H1 (cell line): ENCODE data around the gene BAD. TPM values are rescaled to one million over a fixed set of nuclear protein-coding genes. Genes with fewer than 3 reads are reported as not detected.
A peak's percentile ranks its signal among the peaks of the same experiment; 100 is the strongest.

ENCODE experiments used
- CTCF ChIA-PET: fragments of 300-600 bp; sonication (Branson Sonifier 250); formaldehyde crosslinking; loops from one replicate; lab custom pipeline; 2021; ENCODE audit not compliant: partially characterized antibody; lab: Charles Lee
- POLR2A ChIA-PET: fragments of 300-600 bp; sonication (Branson Sonifier 250); formaldehyde crosslinking; loops from one replicate; lab custom pipeline; 2021; ENCODE audit warnings: inconsistent platforms; ENCODE audit not compliant: partially characterized antibody; lab: Charles Lee
- DNase-seq, 2 experiments: peaks; one replicate each; pipeline versions ENCODE4 v3.0.0 to v3.0.0-alpha.2; 2010 to 2022; ENCODE audit warnings: low spot score in 2 of 2, low read depth in 1 of 2, mixed read lengths in 1 of 2
- FAIRE-seq: peaks from 2 replicates; lab custom pipeline; 2011; peaks lifted over from hg19 to GRCh38; lab: Jason Lieb, UNC
- H2AFZ ChIP-seq: 2 replicates; pipeline ENCODE4 v1.8.1; 2012; ENCODE audit warnings: low read length, inconsistent platforms
- H2AK5ac ChIP-seq: 2 replicates; pipeline ENCODE4 v1.6.1; 2013; ENCODE audit warnings: low read depth, low read length
- H2BK120ac ChIP-seq: replicated peaks from 2 replicates; pipeline ENCODE3; 2013; ENCODE audit warnings: low read depth, low read length, inconsistent platforms
- H2BK12ac ChIP-seq: 2 replicates; pipeline ENCODE4 v1.6.1; 2013; ENCODE audit warnings: low read depth, low read length
- H2BK15ac ChIP-seq: 2 replicates; pipeline ENCODE4 v1.6.1; 2013; ENCODE audit warnings: low read length
- H2BK20ac ChIP-seq: 2 replicates; pipeline ENCODE4 v1.6.1; 2013; ENCODE audit warnings: low read length
- H2BK5ac ChIP-seq: 2 replicates; pipeline ENCODE4 v1.6.1; 2013; ENCODE audit warnings: low read depth, low read length
- H3K14ac ChIP-seq: 2 replicates; pipeline ENCODE4 v1.6.1; 2013; ENCODE audit warnings: inconsistent platforms; ENCODE audit not compliant: insufficient read length
- H3K18ac ChIP-seq: 2 replicates; pipeline ENCODE4 v1.6.1; 2013; ENCODE audit warnings: low read length; ENCODE audit errors: extremely low read depth
- H3K23ac ChIP-seq: 2 replicates; pipeline ENCODE4 v1.6.1; 2013; ENCODE audit warnings: inconsistent platforms; ENCODE audit not compliant: insufficient read length
- H3K23me2 ChIP-seq: 2 replicates; pipeline ENCODE4 v1.6.1; 2013; ENCODE audit warnings: low read depth, low read length
- H3K27ac ChIP-seq: 2 replicates; pipeline ENCODE4 v1.6.1; 2011; ENCODE audit warnings: low read depth, low read length, inconsistent platforms
- H3K27me3 ChIP-seq, 4 experiments: replicated peaks in 1 of 4; 1 replicate in 1 of 4; 2 replicates in 3 of 4; pipeline versions ENCODE4 v1.6.1 to v1.8.1; 2011 to 2013; ENCODE audit warnings: low read length in 3 of 4, mild to moderate bottlenecking in 3 of 4, inconsistent platforms in 2 of 4, mixed read lengths in 2 of 4, moderate library complexity in 1 of 4; ENCODE audit not compliant: control insufficient read depth in 3 of 4, insufficient read depth in 3 of 4; ENCODE audit errors: extremely low read depth in 1 of 4
- H3K36me3 ChIP-seq, 4 experiments: 2 replicates each; pipeline versions ENCODE4 v1.6.1 to v1.8.1; 2011 to 2013; ENCODE audit warnings: mild to moderate bottlenecking in 4 of 4, low read length in 3 of 4, moderate library complexity in 2 of 4, control low read depth in 1 of 4, inconsistent platforms in 1 of 4; ENCODE audit not compliant: insufficient read depth in 4 of 4, control insufficient read depth in 2 of 4
- H3K4ac ChIP-seq: replicated peaks from 2 replicates; pipeline ENCODE3; 2013; ENCODE audit warnings: low read length, low read depth, mixed read lengths, inconsistent platforms; ENCODE audit not compliant: insufficient read length
- H3K4me1 ChIP-seq, 4 experiments: replicated peaks in 1 of 4; 1 replicate in 1 of 4; 2 replicates in 3 of 4; pipeline versions ENCODE4 v1.6.1 to v1.8.1; 2011 to 2013; ENCODE audit warnings: low read length in 3 of 4, inconsistent platforms in 2 of 4, mixed read lengths in 1 of 4; ENCODE audit not compliant: insufficient read depth in 4 of 4, control insufficient read depth in 3 of 4
- H3K4me2 ChIP-seq, 2 experiments: 2 replicates each; pipeline versions ENCODE4 v1.6.1 to v1.8.1; 2011 to 2013; ENCODE audit warnings: low read depth in 2 of 2, low read length in 2 of 2, control low read depth in 1 of 2, inconsistent platforms in 1 of 2, mild to moderate bottlenecking in 1 of 2; ENCODE audit not compliant: insufficient read depth in 1 of 2
- H3K4me3 ChIP-seq, 4 experiments: fragments of 200-600, 300-600 bp in 1 of 4; sonication (generic), shearing (Covaris generic), sonication (Bioruptor Twin) in 1 of 4; 2 replicates each; pipeline versions ENCODE4 v1.5.1 to v1.8.1; 2011 to 2016; ENCODE audit warnings: low read length in 4 of 4, low read depth in 3 of 4, control low read depth in 2 of 4, inconsistent platforms in 2 of 4, mild to moderate bottlenecking in 2 of 4, mixed read lengths in 1 of 4, moderate library complexity in 1 of 4; ENCODE audit not compliant: insufficient read depth in 2 of 4; ENCODE audit errors: extremely low read depth in 1 of 4
- H3K56ac ChIP-seq: replicated peaks from 2 replicates; pipeline ENCODE3; 2013; ENCODE audit warnings: low read depth, mild to moderate bottlenecking, mixed read lengths, low read length, inconsistent platforms; ENCODE audit not compliant: insufficient read length
- H3K79me1 ChIP-seq: 2 replicates; pipeline ENCODE4 v1.6.1; 2013; ENCODE audit warnings: low read depth, low read length, control low read depth
- H3K79me2 ChIP-seq, 2 experiments: 2 replicates each; pipeline versions ENCODE4 v1.6.1 to v1.8.1; 2012 to 2013; ENCODE audit warnings: low read length in 2 of 2, mild to moderate bottlenecking in 2 of 2, inconsistent platforms in 1 of 2; ENCODE audit not compliant: insufficient read depth in 2 of 2, control insufficient read depth in 1 of 2
- H3K9ac ChIP-seq, 4 experiments: replicated peaks in 1 of 4; 1 replicate in 1 of 4; 2 replicates in 3 of 4; pipeline versions ENCODE4 v1.6.1 to v1.8.1; 2011 to 2013; ENCODE audit warnings: low read depth in 3 of 4, low read length in 3 of 4, control low read depth in 2 of 4, mild to moderate bottlenecking in 2 of 4, moderate library complexity in 2 of 4, inconsistent platforms in 1 of 4; ENCODE audit errors: extremely low read depth in 1 of 4
- H3K9me3 ChIP-seq, 2 experiments: 2 replicates each; pipeline versions ENCODE4 v1.6.1 to v1.8.1; 2012 to 2013; ENCODE audit warnings: mild to moderate bottlenecking in 2 of 2, moderate library complexity in 2 of 2, control low read depth in 1 of 2, inconsistent platforms in 1 of 2, low read depth in 1 of 2, low read length in 1 of 2, mixed read lengths in 1 of 2; ENCODE audit not compliant: insufficient read depth in 2 of 2
- H4K20me1 ChIP-seq, 2 experiments: replicated peaks in 1 of 2; 2 replicates each; pipeline versions ENCODE3 to v1.8.1; 2011 to 2013; ENCODE audit warnings: inconsistent platforms in 2 of 2, low read length in 2 of 2, mild to moderate bottlenecking in 1 of 2; ENCODE audit not compliant: insufficient read depth in 2 of 2, control insufficient read depth in 1 of 2
- H4K5ac ChIP-seq: 2 replicates; pipeline ENCODE4 v1.6.1; 2013; ENCODE audit warnings: low read length, low read depth, mixed read lengths, inconsistent platforms; ENCODE audit not compliant: insufficient read length
- H4K8ac ChIP-seq: 2 replicates; pipeline ENCODE4 v1.8.0; 2013; ENCODE audit warnings: mild to moderate bottlenecking, moderate library complexity, low read length, inconsistent platforms; ENCODE audit not compliant: insufficient read depth; ENCODE audit errors: extremely low read depth
- H4K91ac ChIP-seq: replicated peaks from 2 replicates; pipeline ENCODE3; 2013; ENCODE audit warnings: low read length, mixed read lengths, inconsistent platforms; ENCODE audit not compliant: insufficient read length
- ATF3 ChIP-seq: IDR thresholded peaks from 2 replicates; pipeline ENCODE4 v1.6.1; 2011; ENCODE audit warnings: low read depth, mild to moderate bottlenecking, low read length; ENCODE audit not compliant: insufficient read depth
- GABPA ChIP-seq: IDR thresholded peaks from 2 replicates; pipeline ENCODE4 v1.6.1; 2011; ENCODE audit warnings: mild to moderate bottlenecking, low read length, moderate library complexity, borderline replicate concordance; ENCODE audit not compliant: insufficient read depth
- KDM1A ChIP-seq: fragments of 200-600, 300-600 bp; sonication (generic); IDR thresholded peaks from 2 replicates; pipeline ENCODE4 v1.7.1; 2016; ENCODE audit warnings: mild to moderate bottlenecking, low read length, borderline replicate concordance
- KDM4A ChIP-seq: IDR thresholded peaks from one replicate; pipeline ENCODE4 v1.7.1; 2012; ENCODE audit warnings: low read depth, mild to moderate bottlenecking, moderate library complexity, low read length, inconsistent platforms; ENCODE audit not compliant: severe bottlenecking
- PHF8 ChIP-seq: fragments of 200-600 bp; sonication (generic); conservative IDR thresholded peaks from 2 replicates; pipeline ENCODE4 v1.7.1; 2012; ENCODE audit warnings: low read depth, mild to moderate bottlenecking, inconsistent platforms, low read length, moderate library complexity
- RBBP5 ChIP-seq: IDR thresholded peaks from 2 replicates; pipeline ENCODE4 v1.7.1; 2012; ENCODE audit warnings: low read depth, mild to moderate bottlenecking, inconsistent platforms, low read length, moderate library complexity, borderline replicate concordance
- RNF2 ChIP-seq: fragments of 200-900, 300-1000 bp; sonication (generic); IDR thresholded peaks from 2 replicates; pipeline ENCODE4 v1.7.1; 2016; ENCODE audit warnings: borderline replicate concordance, low read depth, mild to moderate bottlenecking, antibody characterized with exemption, low read length; ENCODE audit not compliant: poor library complexity, severe bottlenecking; ENCODE audit errors: missing control alignments
- SIX5 ChIP-seq: IDR thresholded peaks from 2 replicates; pipeline ENCODE4 v1.6.1; 2011; ENCODE audit warnings: mild to moderate bottlenecking, low read depth, low read length
- WGBS, 2 experiments: shearing (Covaris generic) in 1 of 2; methylation state at CpG; one replicate each; pipeline versions ENCODE4 v1.1.6 to v1.1.7; 2013 to 2015; ENCODE audit warnings: low lambda C conversion rate in 2 of 2, mixed read lengths in 2 of 2, inconsistent platforms in 1 of 2, low coverage in 1 of 2, missing lambda C conversion rate in 1 of 2; ENCODE audit not compliant: insufficient replicate concordance in 2 of 2, insufficient coverage in 1 of 2, insufficient read length in 1 of 2; ENCODE audit errors: extremely low coverage in 1 of 2, missing lambda C conversion rate in 1 of 2; 5-methylcytosine and 5-hydroxymethylcytosine counted together
- polyA plus RNA-seq, 7 experiments: library from polyadenylated mRNA; depleted of rRNA in 3 of 7; stranded (reverse) in 5 of 7; unstranded in 2 of 7; fragments of >200 nt in 5 of 7; fragments of 200-250 nt in 2 of 7; gene quantifications; 1 replicate in 5 of 7; 2 replicates in 1 of 7; 4 replicates in 1 of 7; pipeline versions ENCODE4 v1.2.1 to v1.2.3, GENCODE V29; 2011 to 2013; ENCODE audit warnings: missing spikeins in 2 of 7, mixed read lengths in 2 of 7
- total RNA-seq: library from RNA; stranded (reverse); fragmentation: NEBNext Ultra II Directional; extraction: Animal tissue kit (Norgen Biotek cat#: 25700); gene quantifications from 2 replicates; pipeline ENCODE4 v1.2.1, GENCODE V29; 2021

BAD gene
- total and polyA plus RNA-seq, 2 of the 8 experiments (the other 6 are each of a cell fraction or from before 2014, with no cell fraction given) = 23.1 to 33.7 TPM

- Histone ChIP-seq H2BK12ac (peak within 1 kb of the TSS; percentile 94; the same call in 1 of the 2 replicates), H3K79me2 (peaks cover 6 to 26% of the 10 kb centered on the region in 2 experiments; a peak in 3 of 4 replicates), H3K18ac (peak within 1 kb of the TSS; percentile 86), H3K4me1 (peaks cover 0 to 48% (median 35%) of the 10 kb centered on the region in 4 experiments; a peak in 6 of 7 replicates), H3K9me3 (no peaks in the 10 kb centered on the region), H3K4me3 (peak within 1 kb of the TSS; percentile 56 to 99 (median 90)), H3K9ac (peak within 1 kb of the TSS; percentile 66 to 74 (median 71)), H4K20me1 (peaks cover 0 to 16% of the 10 kb centered on the region in 2 experiments), H3K14ac (no peak within 1 kb of the TSS), H4K91ac (peak within 1 kb of the TSS; percentile 79), H3K36me3 (peaks cover 0 to 17% (median 4%) of the 10 kb centered on the region in 4 experiments; a peak in 4 of 8 replicates), H2BK15ac (peak within 1 kb of the TSS; percentile 95; the same call in 1 of the 2 replicates), H2AK5ac (peak within 1 kb of the TSS; percentile 84; the same call in 1 of the 2 replicates), H3K56ac (peak within 1 kb of the TSS; percentile 95), H3K23ac (no peak within 1 kb of the TSS), H2BK120ac (peak within 1 kb of the TSS; percentile 18), H2AFZ (no peak within 1 kb of the TSS), H4K8ac (peak within 1 kb of the TSS; percentile 87), H3K27ac (peak within 1 kb of the TSS; percentile 61), H3K4me2 (peak within 1 kb of the TSS; percentile 73 to 99), H2BK20ac (0 out of 2 replicates have a peak within 1 kb of the TSS, but pooled peaks have one; percentile 21), H2BK5ac (peak within 1 kb of the TSS; percentile 99), H3K23me2 (peaks cover 20% of the 10 kb centered on the region), H3K4ac (peak within 1 kb of the TSS; percentile 73), H3K27me3 (no peaks in the 10 kb centered on the region), H3K79me1 (peaks cover 6% of the 10 kb centered on the region), H4K5ac (peak within 1 kb of the TSS; percentile 70)
- WGBS, 2 experiments = 3% methylated on average over 40 of the region's 74 CpGs; no CpG with 5 or more reads in 1 of the 2 experiments
- ChIA-PET POLR2A (interaction anchor here (0.6 to 13.1 kb wide), 16 partner anchors 8 to 367 kb away, joined by 3 to 352 read pairs (median 10); partner anchors contain the start of genes BAD, DNAJC4, ESRRA and FERMT3), CTCF (interaction anchor here (1.1 to 10.0 kb wide), 9 partner anchors 9 to 94 kb away, joined by 3 to 102 read pairs (median 5); partner anchors contain the start of genes CATSPERZ, ESRRA, NUDT22 and TRPT1)
- FAIRE-seq (no peak), DNase-seq (peak in 1 of 2 experiments; percentile 94)
- no peak for TF ChIP-seq KDM1A
- peak; percentile 57 for TF ChIP-seq SIX5
- TF ChIP-seq ATF3 = no peak
- TF ChIP-seq GABPA = 0 out of 2 replicates have a peak, but pooled peaks have one; percentile 19
- peak; percentile 64 for TF ChIP-seq KDM4A
- no peak for TF ChIP-seq RNF2
- peak; percentile 42; the same call in 1 of the 2 replicates for TF ChIP-seq RBBP5
- TF ChIP-seq PHF8 = 0 out of 2 replicates have a peak, but pooled peaks have one; percentile 14
These were observed 37.4 kb downstream of the BAD start, which contains the start of gene PPP1R14B for GRCh38 chr11:64246871-64247728. Gene PPP1R14B, minus strand, starts transcription at chr11:64246943. Its CDS starts 270 bp downstream, at chr11:64246673.
